SK-N-SH (cell line): Measurements from ENCODE around the gene TMOD3. TPM values are rescaled to one million over a fixed set of nuclear protein-coding genes. Genes with fewer than 3 reads are reported as not detected.

Experiments
- CTCF ChIA-PET: fragments of 300-600, 350-600 bp; formaldehyde crosslinking; extraction: SDS; loops from one replicate; lab custom pipeline; 2021; lab: Yijun Ruan, JAX
- POLR2A ChIA-PET: fragments of 350-600 bp; sonication (Branson Sonifier 250); formaldehyde crosslinking; extraction: SDS; loops from one replicate; lab custom pipeline; 2020; ENCODE audit warnings: antibody characterized with exemption, inconsistent platforms; lab: Yijun Ruan, JAX
- DNase-seq: peaks from one replicate; pipeline ENCODE4 v3.0.0; 2012
- H2AFZ ChIP-seq: fragments of 200-600 bp; sonication (generic); 2 replicates; pipeline ENCODE4 v1.8.1; 2016; ENCODE audit warnings: antibody characterized with exemption, mild to moderate bottlenecking, low read depth
- H3F3A ChIP-seq: fragments of 200-600 bp; sonication (generic); replicated peaks from 2 replicates; pipeline ENCODE3; 2016; ENCODE audit warnings: antibody characterized with exemption, mild to moderate bottlenecking; ENCODE audit not compliant: insufficient read depth
- H3K27ac ChIP-seq, 2 experiments: fragments of 200-500 bp in 1 of 2; fragments of 200-600 bp in 1 of 2; sonication (Bioruptor generic) in 1 of 2; sonication (generic), shearing (Covaris generic) in 1 of 2; 2 replicates each; pipeline versions ENCODE4 v1.5.1 to v1.6.1; 2014 to 2016; ENCODE audit warnings: low read depth in 2 of 2, inconsistent platforms in 1 of 2, low read length in 1 of 2, mild to moderate bottlenecking in 1 of 2, mixed read lengths in 1 of 2
- H3K27me3 ChIP-seq: fragments of 200-600 bp; sonication (generic), shearing (Covaris generic); 2 replicates; pipeline ENCODE4 v1.6.1; 2016; ENCODE audit warnings: mixed run types; ENCODE audit not compliant: insufficient read depth
- H3K36me3 ChIP-seq, 2 experiments: fragments of 200-500 bp in 1 of 2; fragments of 200-600 bp in 1 of 2; sonication (Bioruptor generic) in 1 of 2; sonication (generic) in 1 of 2; replicated peaks in 1 of 2; 2 replicates each; pipeline versions ENCODE3 to v1.5.1; 2014 to 2016; ENCODE audit warnings: low read length in 1 of 2, mild to moderate bottlenecking in 1 of 2; ENCODE audit not compliant: insufficient read depth in 2 of 2, control insufficient read depth in 1 of 2
- H3K4me1 ChIP-seq, 2 experiments: fragments of 200-500 bp in 1 of 2; fragments of 200-600 bp in 1 of 2; sonication (Bioruptor generic) in 1 of 2; sonication (generic), shearing (Covaris generic) in 1 of 2; 2 replicates each; pipeline versions ENCODE4 v1.5.1 to v1.6.1; 2014 to 2016; ENCODE audit warnings: low read depth in 1 of 2, low read length in 1 of 2, mixed run types in 1 of 2; ENCODE audit not compliant: insufficient read depth in 2 of 2, control insufficient read depth in 1 of 2
- H3K4me2 ChIP-seq: fragments of 200-600 bp; sonication (generic), shearing (Covaris generic); 2 replicates; pipeline ENCODE4 v1.6.1; 2017; ENCODE audit warnings: mixed run types
- H3K4me3 ChIP-seq, 2 experiments: fragments of 200-500 bp in 1 of 2; fragments of 200-600 bp in 1 of 2; sonication (Bioruptor generic) in 1 of 2; sonication (generic), shearing (Covaris generic) in 1 of 2; 2 replicates each; pipeline versions ENCODE4 v1.5.1 to v1.8.1; 2014 to 2016; ENCODE audit warnings: low read depth in 2 of 2, inconsistent platforms in 1 of 2, low read length in 1 of 2, mild to moderate bottlenecking in 1 of 2, mixed read lengths in 1 of 2, moderate library complexity in 1 of 2
- H3K79me2 ChIP-seq: fragments of 200-600 bp; sonication (generic); 2 replicates; pipeline ENCODE4 v1.8.1; 2017; ENCODE audit warnings: mild to moderate bottlenecking; ENCODE audit not compliant: insufficient read depth
- H3K9ac ChIP-seq: fragments of 200-600 bp; sonication (generic); 2 replicates; pipeline ENCODE4 v1.6.1; 2017; ENCODE audit warnings: mixed run types
- H3K9me2 ChIP-seq: fragments of 200-600 bp; sonication (generic); 2 replicates; pipeline ENCODE4 v1.6.1; 2017; ENCODE audit warnings: mixed run types
- H3K9me3 ChIP-seq: fragments of 200-600 bp; sonication (generic); 2 replicates; pipeline ENCODE4 v1.6.1; 2017; ENCODE audit warnings: mixed run types, mild to moderate bottlenecking, moderate library complexity
- H4K20me1 ChIP-seq: fragments of 200-600 bp; sonication (generic); 2 replicates; pipeline ENCODE4 v1.6.1; 2017; ENCODE audit warnings: mild to moderate bottlenecking, mixed run types; ENCODE audit not compliant: insufficient read depth
- CTCF ChIP-seq: fragments of 200-600 bp; sonication (generic); IDR thresholded peaks from 2 replicates; pipeline ENCODE4 v1.6.1; 2017; ENCODE audit warnings: antibody characterized with exemption, mild to moderate bottlenecking, moderate library complexity
- EP300 ChIP-seq, 2 experiments: IDR thresholded peaks; 2 replicates each; pipeline versions ENCODE4 v1.4.0 to v1.6.1; 2012; ENCODE audit warnings: borderline replicate concordance in 1 of 2, low read depth in 1 of 2, low read length in 1 of 2
- EZH2phosphoT487 ChIP-seq: fragments of 200-600 bp; sonication (generic); IDR thresholded peaks from 2 replicates; pipeline ENCODE4 v1.6.1; 2017; ENCODE audit warnings: low read depth, mixed run types, mild to moderate bottlenecking, antibody characterized with exemption, moderate library complexity, borderline replicate concordance
- FOXM1 ChIP-seq: IDR thresholded peaks from 2 replicates; pipeline ENCODE4 v1.4.0; 2012; ENCODE audit warnings: low read depth, mild to moderate bottlenecking
- GABPA ChIP-seq: IDR thresholded peaks from 2 replicates; pipeline ENCODE4 v1.4.0; 2012; ENCODE audit warnings: low read depth, mild to moderate bottlenecking
- MEF2A ChIP-seq: IDR thresholded peaks from 2 replicates; pipeline ENCODE4 v1.4.0; 2012; ENCODE audit warnings: low read depth, borderline replicate concordance
- MXI1 ChIP-seq: IDR thresholded peaks from 2 replicates; pipeline ENCODE4 v1.6.1; 2012; ENCODE audit warnings: mild to moderate bottlenecking, low read depth, low read length, improper control_type of control experiment
- NFIC ChIP-seq: IDR thresholded peaks from 2 replicates; pipeline ENCODE4 v1.4.0; 2012; ENCODE audit warnings: borderline replicate concordance
- PBX3 ChIP-seq: IDR thresholded peaks from 2 replicates; pipeline ENCODE4; 2012
- POLR2AphosphoS5 ChIP-seq: IDR thresholded peaks from 2 replicates; pipeline ENCODE4 v1.6.1; 2012; ENCODE audit warnings: low read depth, low read length
- RAD21 ChIP-seq: IDR thresholded peaks from 2 replicates; pipeline ENCODE4 v1.6.1; 2012; ENCODE audit warnings: mild to moderate bottlenecking, low read length
- RCOR1 ChIP-seq: fragments of 150-350 bp; IDR thresholded peaks from 2 replicates; pipeline ENCODE4 v1.6.1; 2017; ENCODE audit warnings: antibody characterized with exemption, low read length
- RFX5 ChIP-seq: IDR thresholded peaks from 2 replicates; pipeline ENCODE4 v1.6.1; 2012; ENCODE audit warnings: mild to moderate bottlenecking, improper control_type of control experiment, low read length
- SMC3 ChIP-seq: IDR thresholded peaks from 2 replicates; pipeline ENCODE4 v1.6.1; 2012; ENCODE audit warnings: low read depth, low read length, improper control_type of control experiment
- TAF1 ChIP-seq: IDR thresholded peaks from 2 replicates; pipeline ENCODE4 v1.6.1; 2012; ENCODE audit warnings: low read depth, mild to moderate bottlenecking, low read length, moderate library complexity, borderline replicate concordance
- TEAD4 ChIP-seq: IDR thresholded peaks from 2 replicates; pipeline ENCODE4 v1.4.0; 2012; ENCODE audit warnings: mild to moderate bottlenecking, borderline replicate concordance; ENCODE audit not compliant: insufficient read depth
- USF1 ChIP-seq: IDR thresholded peaks from 2 replicates; pipeline ENCODE4 v1.4.0; 2012; ENCODE audit warnings: low read depth, borderline replicate concordance
- USF2 ChIP-seq: fragments of 150-350 bp; IDR thresholded peaks from 2 replicates; pipeline ENCODE4 v1.6.1; 2017; ENCODE audit warnings: antibody characterized with exemption, low read length, low read depth, borderline replicate concordance
- ZBTB33 ChIP-seq: IDR thresholded peaks from 2 replicates; pipeline ENCODE4 v1.4.0; 2012; ENCODE audit warnings: low read depth, borderline replicate concordance
- WGBS: methylation state at CpG from one replicate; pipeline ENCODE4 v1.1.6; 2017; ENCODE audit warnings: low lambda C conversion rate; 5-methylcytosine and 5-hydroxymethylcytosine counted together
- polyA plus RNA-seq, 3 experiments: library from polyadenylated mRNA; depleted of rRNA; stranded (reverse); fragments of >200 nt; gene quantifications; 2 replicates each; pipeline ENCODE4 v1.2.3, GENCODE V29; 2012

TMOD3 gene
- polyA plus RNA-seq, 1 of the 3 experiments (the other 2 are of a cell fraction), result 6.0 TPM

- Histone ChIP-seq H3K79me2 (peaks cover 6% of the 10 kb centered on the region; the same call in 1 of the 2 replicates), H3K4me1 (no peaks in the 10 kb centered on the region; a peak in 1 of 4 replicates), H3K27ac (peak overlapping the region in 1 of 2 experiments; percentile 57; a peak in 1 of 4 replicates), H2AFZ (no peak overlapping the region), H4K20me1 (no peaks in the 10 kb centered on the region), H3K9me2 (no peaks in the 10 kb centered on the region), H3K36me3 (peaks cover 29 to 40% of the 10 kb centered on the region in 2 experiments), H3K9me3 (no peaks in the 10 kb centered on the region), H3K9ac (no peak overlapping the region)
- DNase-seq, result no peak
- WGBS, result 91% methylated on average over 3 of the region's 3 CpGs
- CTCF ChIA-PET, result no interaction called here
- TF ChIP-seq ZBTB33, result no peak
- no peak for TF ChIP-seq TAF1
- TF ChIP-seq EP300 (IDR thresholded peaks at IDR 0.05; ENCODE audit: borderline replicate concordance in 1 of 2, low read depth in 1 of 2, low read length in 1 of 2), result no peak
- no peak for TF ChIP-seq PBX3
- TF ChIP-seq EZH2phosphoT487, result no peak
- TF ChIP-seq RFX5, result no peak
- no peak for TF ChIP-seq RAD21
- TF ChIP-seq FOXM1, result no peak
- no peak for TF ChIP-seq POLR2AphosphoS5
- TF ChIP-seq MXI1, result no peak
- TF ChIP-seq SMC3, result no peak
- no peak for TF ChIP-seq USF1
- TF ChIP-seq MEF2A, result no peak
- no peak for TF ChIP-seq TEAD4
- TF ChIP-seq NFIC, result no peak
- no peak for TF ChIP-seq RCOR1
- TF ChIP-seq GABPA, result no peak
- TF ChIP-seq USF2, result no peak
- no peak for TF ChIP-seq CTCF
- TF ChIP-seq, all 33 proteins: peak for 0
- no peak overlapping the region for H3K4me3 ChIP-seq
- H3K4me2 ChIP-seq, result no peak overlapping the region
- H3F3A ChIP-seq, result peaks cover 31% of the 10 kb centered on the region
- POLR2A ChIA-PET, result no interaction called here
- no peaks in the 10 kb centered on the region for H3K27me3 ChIP-seq
Observed at GRCh38 chr15:51938286-51938685, 108.8 kb downstream of the TMOD3 start.
